Stimulated activated CD4-positive, alpha-beta T cell treated with anti-CD3 and anti-CD28 coated beads, Interleukin-12 subunit alpha, Interleukin-12 subunit beta, amount 100 ng/mL, for 48 hours (primary cell): ENCODE results near the gene TRIP10.
"Not testable (repeated sequence)": the region's sequence is repeated elsewhere in the genome, so short reads cannot be mapped to it uniquely, and the experiment has no call there.

ENCODE experiments used
- DNase-seq, 3 donors: peaks; one replicate each; pipeline ENCODE4 v3.0.0-alpha.2; 2020; ENCODE audit warnings: low read depth in 2 of 3, low spot score in 1 of 3

The TRIP10 gene

DNA sequence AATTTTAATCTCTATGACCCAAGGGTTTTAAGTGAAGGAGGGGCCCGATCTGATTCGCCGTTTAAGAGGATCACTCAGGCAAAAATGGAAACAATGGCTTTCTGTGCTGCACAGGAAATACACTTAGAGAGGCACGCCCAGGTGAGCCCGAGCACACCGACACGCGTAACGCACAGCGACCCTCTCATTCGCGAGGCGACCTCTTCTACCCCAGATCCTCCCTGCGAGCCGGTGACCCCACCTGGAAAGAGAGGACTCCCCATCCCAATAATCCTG lies 27.5 kb downstream of the TRIP10 start:
- DNase-seq, result no peak

DNA sequence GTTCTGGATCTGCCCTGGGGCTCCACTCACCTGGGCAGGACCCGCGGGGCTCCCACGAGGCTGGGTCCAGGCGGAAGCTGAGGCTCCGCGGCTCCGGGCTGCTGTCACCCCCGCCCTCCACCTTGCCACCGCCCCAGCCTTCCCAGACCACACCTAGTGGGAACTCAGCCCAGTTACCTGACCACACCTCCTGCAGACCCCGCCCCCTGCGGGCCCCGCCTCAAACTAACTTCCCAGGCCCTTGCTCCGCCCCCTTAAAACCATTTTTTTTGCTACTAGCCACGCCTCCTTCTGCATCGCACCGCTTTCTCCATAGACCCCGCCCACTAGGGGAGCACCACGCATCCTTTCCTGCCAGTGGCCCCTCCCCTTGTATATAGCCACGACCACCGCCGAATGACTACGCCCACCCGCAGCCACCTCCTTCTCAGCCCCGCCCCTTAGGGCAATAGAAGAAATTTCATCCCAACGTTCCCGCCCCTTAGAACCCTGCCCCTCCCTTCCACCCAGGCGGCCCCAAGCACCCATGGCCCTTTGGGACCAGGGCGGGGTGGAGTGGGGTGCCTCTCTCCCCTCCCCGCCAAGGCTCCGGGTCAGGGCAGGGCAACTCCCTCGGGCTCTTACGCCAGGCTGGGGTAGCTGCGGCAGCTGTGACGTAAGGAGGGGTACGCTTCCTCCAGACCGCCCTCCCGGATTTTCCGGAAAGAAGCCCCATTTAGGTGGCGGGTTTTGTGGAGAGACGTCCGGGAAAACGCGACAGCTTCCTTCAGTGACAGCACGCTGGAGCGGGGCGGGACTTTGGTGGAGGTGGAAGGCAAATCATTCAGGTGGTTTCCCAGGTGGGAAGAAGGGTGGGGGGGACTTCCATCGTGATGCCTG lies 28.1 kb downstream of the TRIP10 start, which contains the start of gene SH2D3A:
Gene SH2D3A (minus strand): TSS at position 79 of the 879 bp plus-strand sequence. CDS start 3,687 bp downstream, outside the sequence.
- DNase-seq, result peak; percentile 88 to 95 (median 92)

DNA sequence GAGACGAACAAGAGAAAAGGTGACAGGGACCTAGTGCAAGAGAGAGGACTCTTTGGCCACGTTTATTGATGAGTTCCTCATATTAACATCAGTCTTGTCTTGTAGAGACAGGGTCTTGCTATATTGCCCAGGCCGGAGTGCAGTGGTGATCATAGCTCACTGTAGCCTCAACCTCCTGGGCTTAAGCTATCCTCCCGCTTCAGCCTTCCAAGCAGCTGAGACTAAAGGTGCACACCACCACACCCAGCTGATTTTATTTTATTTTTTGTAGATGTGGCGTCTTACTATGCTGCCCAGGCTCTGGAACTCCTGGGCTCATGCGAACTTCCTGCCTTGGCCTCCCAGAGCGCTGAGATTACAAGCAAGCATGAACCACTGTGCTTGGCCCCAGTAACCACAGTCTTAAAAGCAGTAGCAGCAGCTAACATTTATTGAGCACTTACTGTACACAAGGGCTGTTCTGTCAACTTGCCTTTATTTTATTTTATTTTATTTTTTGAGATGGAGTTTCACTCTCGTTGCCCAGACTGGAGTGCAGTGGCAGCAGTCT lies 28.8 kb downstream of the TRIP10 start:
- DNase-seq, result no peak

DNA sequence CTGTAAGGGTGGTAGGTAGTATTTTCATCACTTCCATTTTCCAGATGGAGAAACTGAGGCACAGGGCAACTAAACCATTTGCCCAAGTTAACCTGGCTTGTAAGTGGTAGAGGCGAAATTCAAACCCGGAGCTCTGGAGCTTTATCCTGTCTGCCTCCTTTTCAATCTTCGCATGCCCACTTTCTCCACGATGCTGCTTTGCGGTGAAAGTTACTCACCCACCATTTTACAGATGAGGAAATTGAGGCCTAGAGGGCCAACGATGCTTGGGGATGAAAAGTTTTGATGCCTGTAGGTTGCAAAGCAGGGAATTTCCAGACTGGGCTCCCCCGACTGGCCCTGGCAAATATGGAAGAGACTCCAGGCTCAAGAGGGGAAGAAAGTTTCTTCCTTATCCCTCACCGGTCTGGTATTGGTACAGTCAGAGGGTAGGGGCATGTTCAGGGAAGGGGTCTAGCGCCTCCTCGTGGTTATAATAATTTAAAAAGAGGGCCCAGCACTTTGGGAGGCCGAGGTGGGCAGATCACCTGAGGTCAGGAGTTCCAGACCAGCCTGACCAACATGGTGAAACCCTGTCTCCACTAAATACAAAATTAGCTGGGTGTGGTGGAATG lies 29.6 kb downstream of the TRIP10 start:
- DNase-seq, result no peak

DNA sequence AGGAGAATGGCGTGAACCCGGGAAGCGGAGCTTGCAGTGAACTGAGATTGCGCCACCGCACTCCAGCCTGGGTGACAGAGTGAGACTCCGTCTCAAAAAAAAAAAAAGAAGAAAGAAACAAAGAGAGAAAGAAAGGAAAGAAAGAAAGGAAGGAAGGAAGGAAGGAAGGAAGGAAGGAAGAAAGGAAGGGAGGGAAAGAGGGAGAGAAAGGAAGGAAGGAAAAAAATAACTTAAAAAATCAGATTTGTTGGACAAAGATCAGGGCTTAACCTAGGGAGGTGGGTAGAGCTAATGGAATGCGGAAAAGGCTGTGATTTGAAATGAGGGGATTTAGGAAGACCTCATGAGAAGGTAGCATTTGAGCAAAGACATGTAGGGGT lies 32.2 kb downstream of the TRIP10 start:
- DNase-seq, result not testable (repeated sequence)

DNA sequence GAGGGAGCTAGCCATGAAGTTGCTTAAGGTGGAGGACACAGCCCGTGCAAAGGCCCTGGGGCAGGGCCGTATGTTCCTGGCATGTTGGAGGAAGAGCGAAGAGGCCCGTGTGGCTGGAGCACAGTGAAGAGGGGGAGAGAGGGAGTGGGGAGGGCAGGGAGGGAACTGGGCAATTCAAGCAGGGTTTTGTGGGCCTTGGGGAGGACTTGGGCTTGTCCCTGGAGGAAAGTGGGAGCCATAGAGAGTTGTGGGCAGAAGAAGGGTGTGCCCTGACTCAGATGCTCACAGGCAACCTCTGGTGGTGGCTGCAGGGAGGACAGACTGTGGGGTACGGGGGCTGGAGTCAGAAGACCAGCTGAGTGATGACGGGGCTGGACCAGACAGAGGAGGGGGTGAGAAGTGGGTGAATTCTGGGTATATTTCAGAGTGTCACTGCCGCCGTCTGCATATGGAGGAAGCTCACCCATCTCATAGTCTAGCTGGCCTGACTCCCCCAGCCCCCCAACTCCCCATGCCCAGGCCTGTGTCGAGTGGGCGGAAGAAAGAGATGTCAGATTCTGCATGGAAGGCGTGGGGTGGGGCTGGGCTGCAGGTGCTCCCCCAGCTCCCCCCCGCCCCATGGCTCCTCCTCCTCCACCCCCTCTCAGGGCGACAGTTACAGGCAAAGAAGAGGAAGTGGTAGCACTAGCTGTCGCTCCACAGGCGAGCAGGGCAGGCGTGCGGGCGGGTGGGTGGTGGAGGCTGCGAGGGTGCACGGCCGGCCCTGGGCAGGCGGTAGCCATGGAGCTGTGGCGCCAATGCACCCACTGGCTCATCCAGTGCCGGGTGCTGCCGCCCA lies 32.8 kb downstream of the TRIP10 start, which contains the start of gene VAV1:
Gene VAV1 (plus strand): TSS at position 681 of the 838 bp plus-strand sequence. CDS start 100 bp downstream, at position 781.
- DNase-seq, result peak; percentile 63 to 67 (median 65)

DNA sequence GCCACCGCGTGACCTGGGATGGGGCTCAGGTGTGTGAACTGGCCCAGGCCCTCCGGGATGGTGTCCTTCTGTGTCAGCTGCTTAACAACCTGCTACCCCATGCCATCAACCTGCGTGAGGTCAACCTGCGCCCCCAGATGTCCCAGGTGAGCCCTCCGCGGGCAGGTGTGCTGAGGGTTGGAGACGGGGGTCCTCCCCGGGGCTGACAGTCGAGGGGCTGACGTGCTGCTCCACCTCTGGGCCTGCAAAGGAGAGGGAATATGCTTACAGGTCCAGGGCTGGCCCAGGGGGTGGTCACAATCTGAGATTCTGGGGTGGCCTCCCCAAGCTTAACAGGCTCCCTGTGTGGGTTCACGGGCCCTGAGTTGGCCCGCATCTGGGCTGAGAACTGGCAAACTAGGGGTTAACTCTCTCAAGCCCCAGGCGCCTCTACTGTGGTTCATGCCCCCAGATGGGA lies 33.4 kb downstream of the TRIP10 start:
- no peak for DNase-seq

DNA sequence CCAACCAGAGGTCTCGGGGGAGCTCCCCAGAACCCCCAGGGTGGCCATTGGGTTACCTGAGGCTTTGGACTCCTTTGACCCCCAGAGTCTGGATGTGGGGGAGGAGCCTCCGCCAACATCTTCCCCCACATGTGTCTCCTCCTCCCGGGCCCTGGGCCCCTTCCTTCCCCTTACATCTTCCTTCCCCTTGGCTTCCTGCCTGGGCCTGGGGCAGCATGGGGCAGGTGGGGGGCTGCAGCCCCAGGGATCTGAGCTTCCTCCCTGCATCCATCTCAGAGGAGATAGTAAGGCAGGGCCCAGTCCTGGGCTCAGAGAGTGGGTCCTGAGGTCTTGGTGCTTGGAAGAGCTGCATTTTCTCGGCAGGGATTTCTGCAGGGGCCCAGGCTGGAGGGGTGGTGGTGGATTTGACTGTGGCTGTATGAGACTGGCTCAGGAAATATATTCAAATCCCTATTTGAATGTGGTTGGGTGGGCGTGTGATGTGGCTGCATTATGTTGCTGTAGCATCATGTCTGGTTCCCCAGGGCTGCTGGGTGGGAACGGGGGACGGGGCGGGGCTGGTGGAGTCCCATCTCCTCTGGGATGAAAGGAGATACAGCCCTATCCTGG lies 33.9 kb downstream of the TRIP10 start:
- peak; percentile 50 to 64 (median 57) for DNase-seq

DNA sequence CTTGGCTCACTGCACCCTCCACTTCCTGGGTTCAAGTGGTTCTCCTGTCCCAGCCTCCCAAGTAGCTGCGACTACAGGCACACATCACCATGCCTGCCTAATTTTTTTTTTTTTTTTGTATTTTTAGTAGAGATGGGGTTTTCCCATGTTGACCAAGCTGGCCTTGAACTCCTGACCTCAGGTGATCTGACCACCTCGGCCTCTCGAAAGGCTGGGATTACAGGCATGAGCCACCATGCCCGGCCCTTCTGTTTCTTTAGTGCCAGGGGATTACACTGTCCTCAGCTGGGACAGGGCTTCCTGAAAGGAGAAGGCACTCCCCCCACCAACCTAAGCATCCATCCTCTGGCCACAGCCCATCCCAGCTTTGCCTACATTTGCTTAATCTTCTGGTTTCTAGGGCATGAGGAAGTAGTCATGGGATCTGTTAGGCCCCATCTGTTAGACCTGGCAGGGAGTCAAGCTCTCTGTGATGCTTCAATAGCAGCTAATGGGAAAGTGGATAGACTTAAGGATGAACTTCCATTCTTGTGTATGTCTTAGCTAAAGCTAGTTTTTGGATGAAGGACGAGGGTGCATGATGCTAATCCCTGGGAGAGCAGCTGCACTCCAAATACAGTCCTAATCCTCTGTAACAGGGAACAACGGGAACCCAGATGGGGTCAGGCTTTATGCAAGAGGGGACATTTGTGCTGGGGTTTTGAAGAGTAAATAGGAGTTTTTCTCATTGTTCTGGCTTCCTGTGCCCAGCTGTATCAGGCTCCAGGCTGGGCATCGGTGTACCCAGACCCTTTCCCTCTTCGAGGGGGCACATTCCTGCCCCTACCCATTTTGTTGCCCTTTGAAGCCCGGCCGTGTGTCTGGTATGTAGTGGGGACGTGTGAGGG lies 35.6 kb downstream of the TRIP10 start:
- DNase-seq, result no peak

DNA sequence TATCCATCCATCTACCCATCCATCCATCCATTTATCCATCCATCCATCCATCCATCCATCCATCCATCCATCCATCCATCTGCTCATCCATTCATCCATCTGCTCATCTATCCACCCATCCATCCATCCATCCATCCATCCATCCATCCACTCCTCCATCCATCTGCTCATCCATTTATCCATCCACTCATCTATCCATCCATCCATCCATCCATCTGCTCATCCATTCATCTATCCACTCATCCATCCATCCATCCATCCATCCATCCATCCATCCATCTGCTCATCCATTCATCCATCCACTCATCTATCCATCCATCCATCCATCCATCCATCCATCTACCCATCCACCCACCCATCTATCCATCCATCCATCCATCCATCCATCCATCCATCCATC lies 36.6 kb downstream of the TRIP10 start:
- not testable (repeated sequence) for DNase-seq

DNA sequence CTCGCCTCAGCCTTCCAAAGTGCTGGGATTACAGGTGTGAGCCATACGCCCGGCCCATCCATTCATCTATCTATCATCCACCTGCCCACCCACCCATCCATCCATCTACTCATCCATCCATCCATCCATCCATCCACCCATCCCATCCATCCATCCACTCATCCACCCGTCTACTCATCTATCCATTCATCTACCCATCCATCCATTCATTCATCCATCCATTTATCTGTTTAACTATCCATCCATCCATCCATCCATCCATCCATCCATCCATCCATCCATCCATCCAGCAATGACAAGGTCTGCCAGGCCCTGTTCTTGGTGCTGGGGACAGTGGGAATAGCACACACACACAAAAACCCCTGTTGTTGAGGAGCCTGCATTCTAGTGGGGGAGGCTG lies 37.5 kb downstream of the TRIP10 start:
- DNase-seq, result no peak

DNA sequence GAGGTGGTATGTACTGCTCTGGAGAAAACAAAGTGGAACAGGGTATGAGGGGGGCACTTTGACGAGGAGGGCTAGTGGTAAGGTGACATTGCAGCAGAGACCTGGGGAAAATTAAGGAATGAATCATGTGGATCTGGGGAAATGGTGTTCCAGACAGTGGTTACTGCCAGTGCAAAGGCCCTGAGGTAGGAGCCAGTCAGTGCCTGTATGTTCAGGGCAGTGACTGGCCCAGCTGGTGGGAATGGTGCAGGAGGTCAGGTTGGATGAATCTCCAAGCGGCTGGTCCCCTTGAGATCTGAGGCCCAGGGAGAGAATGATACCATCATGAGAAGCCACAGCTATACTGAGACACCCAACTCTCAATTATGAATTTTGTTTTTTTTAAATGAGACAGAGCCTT lies 38.0 kb downstream of the TRIP10 start:
- no peak for DNase-seq

DNA sequence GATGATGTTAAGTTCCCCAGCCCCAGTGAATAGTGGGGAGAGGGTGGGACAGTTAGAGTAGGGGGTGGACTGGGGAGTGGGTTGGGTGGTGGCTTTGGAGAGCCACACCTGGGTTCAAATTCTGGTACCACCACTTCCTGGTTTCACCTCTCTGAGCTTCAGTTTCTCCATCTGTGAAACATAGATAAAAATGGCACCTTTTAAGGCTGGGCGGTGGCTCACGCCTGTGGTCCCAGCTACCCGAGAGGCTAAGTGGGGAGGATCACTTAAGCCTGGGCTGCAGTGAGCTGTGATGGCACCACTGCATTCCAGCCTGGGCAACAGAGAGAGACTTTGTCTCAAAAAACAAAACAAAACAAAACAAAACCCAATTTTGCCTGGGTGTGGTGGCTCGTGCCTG lies 38.9 kb downstream of the TRIP10 start:
- no peak for DNase-seq

DNA sequence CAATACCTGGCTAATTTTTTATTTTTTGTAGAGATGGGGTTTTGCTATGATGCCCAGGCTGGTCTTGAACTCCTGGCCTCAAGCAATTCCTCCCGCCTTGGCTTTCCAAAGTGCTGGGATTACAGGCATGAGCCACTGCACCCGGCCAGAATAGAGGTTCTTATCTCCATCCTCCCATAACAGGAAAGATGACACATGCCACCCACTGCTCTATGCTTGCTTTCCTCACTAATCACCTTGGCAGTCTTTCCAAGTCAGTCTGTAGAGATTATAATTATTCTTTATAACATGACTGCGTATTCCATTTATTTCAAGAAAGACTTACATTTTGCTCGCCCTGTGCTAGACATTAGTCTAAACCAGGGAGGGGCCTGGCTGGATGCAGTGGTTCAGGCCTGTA lies 39.7 kb downstream of the TRIP10 start:
- DNase-seq, result no peak

DNA sequence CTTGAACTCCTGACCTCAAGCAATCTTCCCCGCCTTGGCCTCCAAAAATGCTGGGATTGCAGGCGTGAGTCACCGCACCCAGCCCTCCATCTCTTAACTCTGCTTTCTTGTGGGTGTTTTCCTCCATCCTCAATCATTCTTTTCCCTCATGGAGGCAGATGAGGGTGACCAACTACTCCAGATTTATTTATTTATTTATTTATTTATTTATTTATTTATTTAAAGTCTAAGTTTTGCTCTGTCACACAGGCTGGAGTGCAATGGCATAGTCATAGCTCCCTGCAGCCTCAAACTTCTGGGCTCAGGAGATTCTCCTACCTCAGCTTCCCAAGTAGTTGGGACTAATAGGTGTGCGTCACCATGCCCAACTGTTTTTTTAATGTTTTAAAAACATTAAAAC lies 47.9 kb downstream of the TRIP10 start:
- DNase-seq, result no peak

DNA sequence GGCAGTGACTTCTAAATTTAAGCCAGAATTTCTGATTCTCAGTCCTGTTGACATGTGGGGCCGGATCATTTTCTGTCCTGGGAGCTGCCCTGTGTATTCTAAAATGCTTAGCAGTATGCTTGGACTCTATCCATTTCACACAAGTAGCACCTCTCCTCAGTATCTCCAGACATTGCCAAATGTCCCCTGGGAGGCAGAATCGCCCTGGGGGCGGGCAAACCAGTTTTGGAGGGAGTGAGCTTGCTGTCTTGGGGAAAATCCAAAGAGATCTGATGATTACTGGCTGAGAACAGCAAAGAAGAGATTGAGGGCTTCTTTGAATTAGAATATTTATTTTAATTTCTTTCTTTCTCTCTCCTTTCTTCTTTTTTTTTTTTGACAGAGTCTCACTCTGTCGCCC lies 49.4 kb downstream of the TRIP10 start:
- DNase-seq, result no peak

DNA sequence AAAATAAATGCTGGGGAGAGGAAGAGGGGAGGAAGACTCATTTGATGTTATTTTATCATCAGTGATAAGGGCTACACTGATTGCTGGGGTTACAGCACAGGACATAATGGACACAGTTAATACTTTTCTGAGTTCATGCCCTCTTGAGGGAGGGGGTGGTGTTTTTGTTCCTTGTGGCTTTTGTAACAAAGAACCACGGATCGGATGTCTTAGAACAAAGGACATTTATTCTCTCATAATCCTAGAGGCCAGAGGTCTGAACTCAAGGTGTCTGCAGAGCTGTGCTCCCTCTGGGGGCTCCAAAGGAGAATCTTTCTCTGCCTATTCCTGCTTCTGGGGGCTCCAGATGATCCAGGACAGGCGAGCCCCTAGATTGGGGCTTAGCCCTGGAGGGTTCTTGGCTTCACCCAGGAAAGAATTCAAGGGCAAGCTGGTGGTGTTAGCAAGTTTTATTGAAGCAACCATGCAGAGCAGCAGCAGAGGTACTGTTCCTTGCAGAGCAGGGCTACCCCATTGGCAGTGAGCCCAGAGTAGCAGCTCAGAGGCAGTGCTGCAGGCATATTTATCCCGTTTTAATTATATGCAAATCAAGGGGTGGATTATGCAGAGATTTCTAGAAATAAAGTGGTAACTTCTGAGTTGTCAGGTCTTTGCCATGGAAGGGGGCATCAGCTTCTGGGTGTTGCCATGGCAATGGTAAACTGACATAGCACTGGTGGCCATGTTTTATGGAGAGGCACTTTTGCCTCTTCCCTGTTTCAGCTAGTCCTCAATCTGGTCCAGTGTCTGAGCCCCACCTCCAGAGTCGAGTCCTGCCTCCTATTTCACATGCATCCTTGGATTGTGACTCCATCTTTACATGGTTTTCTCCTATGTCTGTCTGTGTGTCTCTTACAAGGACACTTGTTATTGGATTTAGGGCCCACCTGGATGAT lies 51.0 kb downstream of the TRIP10 start:
- no peak for DNase-seq

DNA sequence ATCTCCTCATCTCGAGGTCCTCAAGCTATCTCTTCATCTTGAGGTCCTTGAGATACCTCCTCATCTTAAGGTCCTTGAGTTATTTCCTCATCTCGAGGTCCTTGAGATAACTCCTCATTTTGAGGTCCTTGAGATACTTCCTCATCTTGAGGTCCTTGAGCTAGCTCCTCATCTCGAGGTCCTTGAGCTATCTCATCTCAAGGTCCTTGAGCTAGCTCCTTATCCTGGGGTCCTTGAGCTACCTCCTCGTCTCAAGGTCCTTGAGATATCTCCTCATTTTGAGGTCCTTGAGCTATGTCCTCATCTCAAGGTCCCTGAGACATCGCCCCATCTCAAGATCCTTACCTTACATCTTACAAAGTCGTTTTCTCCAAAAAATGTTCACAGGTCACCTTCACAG lies 51.8 kb downstream of the TRIP10 start:
- no peak for DNase-seq

DNA sequence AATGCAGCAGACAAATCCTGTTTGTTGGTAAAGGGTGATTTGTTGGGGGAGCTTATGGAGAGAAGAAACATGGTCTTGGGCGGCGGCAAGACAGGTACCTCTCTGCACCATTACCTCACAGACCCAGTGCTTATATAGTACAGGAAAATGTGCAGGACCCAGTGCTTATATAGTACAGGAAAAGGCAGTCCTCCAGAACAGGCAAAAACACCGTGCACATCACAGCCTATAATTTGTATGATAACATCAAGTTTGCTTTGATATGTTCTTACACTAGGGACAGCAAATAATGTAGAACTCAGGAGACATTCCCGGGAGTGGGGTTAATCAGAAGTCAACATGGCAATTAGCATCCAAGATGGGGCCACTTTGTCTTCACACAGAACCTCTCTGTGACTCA lies 53.9 kb downstream of the TRIP10 start:
- no peak for DNase-seq
